ENCODE results near the gene CEACAM21. TPM values are rescaled to one million over a fixed set of nuclear protein-coding genes. Genes with fewer than 3 reads are reported as not detected.
A peak's percentile ranks its signal among the peaks of the same experiment; 100 is the strongest.

The CEACAM21 gene
- polyA plus RNA-seq, 2 of the 4 experiments (the other 2 are of a cell fraction) = not detected

DNA sequence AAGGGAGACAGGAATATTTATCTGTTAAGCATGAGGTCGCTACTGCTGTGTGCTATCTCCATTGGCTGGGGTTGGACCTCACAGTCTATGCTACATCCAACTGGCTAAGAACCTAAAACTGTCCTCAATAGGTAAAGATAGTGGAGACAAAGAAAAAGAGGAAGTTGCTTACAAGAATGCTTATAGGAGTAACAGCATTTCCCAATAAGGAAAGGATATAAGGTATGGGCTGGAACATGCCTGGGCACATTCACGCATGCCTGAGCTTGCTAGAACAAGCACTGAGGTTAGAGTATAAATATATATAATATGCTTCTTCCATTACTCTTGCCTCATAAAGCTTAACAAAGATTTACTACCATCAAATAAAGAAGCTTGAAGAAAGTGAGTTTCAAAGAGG, 47.9 kb upstream of the CEACAM21 start:
- no peak overlapping the region for H3K27ac ChIP-seq
- H3K4me1 ChIP-seq = peaks cover 7% of the 10 kb centered on the region; the same call in 2 of the 3 replicates
- CTCF ChIA-PET = interaction anchor here (0.9 to 9.7 kb wide), 7 partner anchors 11 to 218 kb away, joined by 3 to 76 read pairs (median 18); no protein-coding TSS in a partner anchor
- FAIRE-seq (peak; percentile 39), DNase-seq (ENCODE audit: low read depth in 1 of 2, low spot score in 1 of 2) (peak in 1 of 2 experiments; percentile 47), ATAC-seq (no peak)
- H3K9me3 ChIP-seq = peaks cover 20% of the 10 kb centered on the region; the same call in 2 of the 3 replicates
- H3K4me3 ChIP-seq = no peak overlapping the region
- H3K4me2 ChIP-seq = no peak overlapping the region
- WGBS (ENCODE audit: missing lambda C conversion rate) = 12% methylated on average over 2 of the region's 2 CpGs
- POLR2A ChIA-PET = no interaction called here
- TF ChIP-seq KDM5A (IDR thresholded peaks at IDR 0.05) (no peak), EHMT2 (IDR thresholded peaks at IDR 0.05; ENCODE audit: low read depth) (no peak), RARB (CRISPR knock-in tag; IDR thresholded peaks at IDR 0.05) (no peak), HOXB13 (CRISPR knock-in tag; IDR thresholded peaks at IDR 0.05; ENCODE audit: low read depth) (no peak), JUN (IDR thresholded peaks at IDR 0.05) (0 out of 5 replicates have a peak, but pooled peaks of 1 of the 2 experiments have one; percentile 33), ZFP36 (IDR thresholded peaks at IDR 0.05; ENCODE audit: borderline replicate concordance, partially characterized antibody) (no peak), TFCP2L1 (CRISPR knock-in tag; IDR thresholded peaks at IDR 0.05) (no peak), FOSB (CRISPR knock-in tag; IDR thresholded peaks at IDR 0.05) (no peak), TP53 (CRISPR knock-in tag; IDR thresholded peaks at IDR 0.05) (no peak)

DNA sequence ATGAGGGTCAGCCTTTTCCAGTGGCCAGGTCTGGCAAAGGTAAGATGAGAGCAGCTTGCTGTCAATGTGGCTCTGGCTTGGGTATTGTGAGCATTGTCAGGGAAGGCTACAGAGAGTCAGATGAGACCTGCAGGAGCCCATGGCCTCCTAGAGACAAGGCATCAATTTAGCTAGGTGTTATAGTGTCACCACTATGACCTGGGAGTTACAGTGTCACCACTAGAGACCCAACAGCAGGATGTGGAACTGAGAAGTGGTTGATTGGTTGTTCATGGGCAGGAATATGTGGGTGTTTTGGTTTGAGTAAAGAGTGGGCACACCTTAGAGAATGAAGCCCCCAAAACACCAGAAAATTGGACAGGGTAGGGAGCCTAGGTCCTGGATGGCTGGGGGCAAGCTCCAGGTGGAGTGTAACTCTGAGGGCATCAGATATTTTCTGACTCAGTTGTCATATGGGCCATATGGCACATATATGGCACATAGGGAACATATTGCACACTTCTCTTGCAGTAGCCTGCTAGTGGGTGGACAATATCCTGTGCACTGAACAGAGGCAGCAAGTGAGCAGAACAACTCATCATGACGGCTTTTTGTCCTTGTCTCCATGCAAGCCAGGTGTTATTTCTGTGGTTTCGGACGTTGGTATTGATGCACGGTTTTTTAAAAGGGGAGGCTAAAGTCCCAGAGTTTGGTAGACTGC, 46.3 kb upstream of the CEACAM21 start:
- H3K9me3 ChIP-seq = peaks cover 20% of the 10 kb centered on the region; the same call in 2 of the 3 replicates
- FAIRE-seq = no peak
- CTCF ChIA-PET = interaction anchor here (1.2 to 9.7 kb wide), 9 partner anchors 9 to 224 kb away, joined by 3 to 76 read pairs (median 9); no protein-coding TSS in a partner anchor
- H3K4me2 ChIP-seq = no peak overlapping the region
- H3K4me1 ChIP-seq = peaks cover 7% of the 10 kb centered on the region; the same call in 2 of the 3 replicates
- TF ChIP-seq FOSL2 (IDR thresholded peaks at IDR 0.05) (no peak), FOSL2 (CRISPR knock-in tag; IDR thresholded peaks at IDR 0.05) (no peak), TFCP2L1 (CRISPR knock-in tag; IDR thresholded peaks at IDR 0.05) (no peak), RFX5 (IDR thresholded peaks at IDR 0.05) (no peak), EHF (CRISPR knock-in tag; IDR thresholded peaks at IDR 0.05) (no peak), TP53 (CRISPR knock-in tag; IDR thresholded peaks at IDR 0.05) (no peak), RAD21 (conservative IDR thresholded peaks at IDR 0.05 in 1 of 2, IDR thresholded peaks at IDR 0.05 in 1 of 2) (no peak), MAFK (IDR thresholded peaks at IDR 0.05; ENCODE audit: partially characterized antibody) (no peak), SMC3 (IDR thresholded peaks at IDR 0.05) (no peak), NR3C1 (IDR thresholded peaks at IDR 0.05) (no peak), ESRRA (IDR thresholded peaks at IDR 0.05; ENCODE audit: borderline replicate concordance, low read length) (no peak), SREBF2 (IDR thresholded peaks at IDR 0.05) (no peak), EHMT2 (IDR thresholded peaks at IDR 0.05; ENCODE audit: low read depth) (no peak), CHD4 (IDR thresholded peaks at IDR 0.05; ENCODE audit: borderline replicate concordance) (no peak), NPAS2 (CRISPR knock-in tag; IDR thresholded peaks at IDR 0.05; ENCODE audit: borderline replicate concordance) (no peak), RARB (CRISPR knock-in tag; IDR thresholded peaks at IDR 0.05) (no peak)
- TF ChIP-seq, protein P1, sequence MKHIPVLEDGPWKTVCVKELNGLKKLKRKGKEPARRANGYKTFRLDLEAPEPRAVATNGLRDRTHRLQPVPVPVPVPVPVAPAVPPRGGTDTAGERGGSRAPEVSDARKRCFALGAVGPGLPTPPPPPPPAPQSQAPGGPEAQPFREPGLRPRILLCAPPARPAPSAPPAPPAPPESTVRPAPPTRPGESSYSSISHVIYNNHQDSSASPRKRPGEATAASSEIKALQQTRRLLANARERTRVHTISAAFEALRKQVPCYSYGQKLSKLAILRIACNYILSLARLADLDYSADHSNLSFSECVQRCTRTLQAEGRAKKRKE (CRISPR knock-in tag; IDR thresholded peaks at IDR 0.05; ENCODE audit: low read depth) = no peak
- TF ChIP-seq, protein P2, sequence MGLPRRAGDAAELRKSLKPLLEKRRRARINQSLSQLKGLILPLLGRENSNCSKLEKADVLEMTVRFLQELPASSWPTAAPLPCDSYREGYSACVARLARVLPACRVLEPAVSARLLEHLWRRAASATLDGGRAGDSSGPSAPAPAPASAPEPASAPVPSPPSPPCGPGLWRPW (IDR thresholded peaks at IDR 0.05) = no peak
- TF ChIP-seq, protein P3, sequence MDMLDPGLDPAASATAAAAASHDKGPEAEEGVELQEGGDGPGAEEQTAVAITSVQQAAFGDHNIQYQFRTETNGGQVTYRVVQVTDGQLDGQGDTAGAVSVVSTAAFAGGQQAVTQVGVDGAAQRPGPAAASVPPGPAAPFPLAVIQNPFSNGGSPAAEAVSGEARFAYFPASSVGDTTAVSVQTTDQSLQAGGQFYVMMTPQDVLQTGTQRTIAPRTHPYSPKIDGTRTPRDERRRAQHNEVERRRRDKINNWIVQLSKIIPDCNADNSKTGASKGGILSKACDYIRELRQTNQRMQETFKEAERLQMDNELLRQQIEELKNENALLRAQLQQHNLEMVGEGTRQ (IDR thresholded peaks at IDR 0.05) = no peak
- TF ChIP-seq, protein P4, sequence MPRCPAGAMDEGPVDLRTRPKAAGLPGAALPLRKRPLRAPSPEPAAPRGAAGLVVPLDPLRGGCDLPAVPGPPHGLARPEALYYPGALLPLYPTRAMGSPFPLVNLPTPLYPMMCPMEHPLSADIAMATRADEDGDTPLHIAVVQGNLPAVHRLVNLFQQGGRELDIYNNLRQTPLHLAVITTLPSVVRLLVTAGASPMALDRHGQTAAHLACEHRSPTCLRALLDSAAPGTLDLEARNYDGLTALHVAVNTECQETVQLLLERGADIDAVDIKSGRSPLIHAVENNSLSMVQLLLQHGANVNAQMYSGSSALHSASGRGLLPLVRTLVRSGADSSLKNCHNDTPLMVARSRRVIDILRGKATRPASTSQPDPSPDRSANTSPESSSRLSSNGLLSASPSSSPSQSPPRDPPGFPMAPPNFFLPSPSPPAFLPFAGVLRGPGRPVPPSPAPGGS (IDR thresholded peaks at IDR 0.05) = no peak
- TF ChIP-seq, protein P5, sequence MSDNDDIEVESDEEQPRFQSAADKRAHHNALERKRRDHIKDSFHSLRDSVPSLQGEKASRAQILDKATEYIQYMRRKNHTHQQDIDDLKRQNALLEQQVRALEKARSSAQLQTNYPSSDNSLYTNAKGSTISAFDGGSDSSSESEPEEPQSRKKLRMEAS (IDR thresholded peaks at IDR 0.05) = no peak
- no peak for DNase-seq (ENCODE audit: low read depth in 1 of 2, low spot score in 1 of 2)
- 50% methylated on average over 4 of the region's 4 CpGs for WGBS (ENCODE audit: missing lambda C conversion rate)
- ATAC-seq = peak; percentile 4 to 11; a peak in 1 of 6 replicates
- POLR2A ChIA-PET = no interaction called here
- H3K27ac ChIP-seq = no peak overlapping the region
- no peak overlapping the region for H3K4me3 ChIP-seq

Data from A549 (cell line).